ENCODE data around the gene AMH.
"Not testable (repeated sequence)": the region's sequence is repeated elsewhere in the genome, so short reads cannot be mapped to it uniquely, and the experiment has no call there.

Gene AMH

GRCh38 chr19:2268480-2268830 is 19.3 kb downstream of the AMH start:
- H3K4me3 ChIP-seq (ENCODE audit: low read depth, low read length), result no peak overlapping the region

- H3K4me3 ChIP-seq (ENCODE audit: low read depth, low read length), result peak overlapping the region; percentile 55
Observed at GRCh38 chr19:2268861-2269243, 19.7 kb downstream of the AMH start.

- H3K4me3 ChIP-seq (ENCODE audit: low read depth, low read length), result peak overlapping the region; percentile 95
Observed at GRCh38 chr19:2269244-2270156, 20.4 kb downstream of the AMH start.

- H3K4me3 ChIP-seq (ENCODE audit: low read depth, low read length), result peak overlapping the region; percentile 95
Observed at GRCh38 chr19:2270157-2270422, 21.0 kb downstream of the AMH start.

GRCh38 chr19:2270423-2271233 is 21.5 kb downstream of the AMH start:
- H3K4me3 ChIP-seq (ENCODE audit: low read depth, low read length), result peak overlapping the region; percentile 95

GRCh38 chr19:2271234-2272103 is 22.3 kb downstream of the AMH start:
- H3K4me3 ChIP-seq (ENCODE audit: low read depth, low read length), result peak overlapping the region; percentile 95

- H3K4me3 ChIP-seq (ENCODE audit: low read depth, low read length), result no peak overlapping the region
Observed at GRCh38 chr19:2273356-2274184, 24.4 kb downstream of the AMH start.

- H3K4me3 ChIP-seq (ENCODE audit: low read depth, low read length), result no peak overlapping the region
Observed at GRCh38 chr19:2274185-2274711, 25.1 kb downstream of the AMH start.

GRCh38 chr19:2274931-2275535 is 25.9 kb downstream of the AMH start:
- H3K4me3 ChIP-seq (ENCODE audit: low read depth, low read length), result no peak overlapping the region

GRCh38 chr19:2275588-2276428 is 26.7 kb downstream of the AMH start:
- no peak overlapping the region for H3K4me3 ChIP-seq (ENCODE audit: low read depth, low read length)

GRCh38 chr19:2276429-2276986 is 27.4 kb downstream of the AMH start:
- no peak overlapping the region for H3K4me3 ChIP-seq (ENCODE audit: low read depth, low read length)

- H3K4me3 ChIP-seq (ENCODE audit: low read depth, low read length), result no peak overlapping the region
Observed at GRCh38 chr19:2277138-2277537, 28.0 kb downstream of the AMH start.

GRCh38 chr19:2278459-2279158 is 29.5 kb downstream of the AMH start:
- H3K4me3 ChIP-seq (ENCODE audit: low read depth, low read length), result no peak overlapping the region

GRCh38 chr19:2280633-2281264 is 31.6 kb downstream of the AMH start:
- no peak overlapping the region for H3K4me3 ChIP-seq (ENCODE audit: low read depth, low read length)

GRCh38 chr19:2281265-2282061 is 32.3 kb downstream of the AMH start:
- not testable (repeated sequence) for H3K4me3 ChIP-seq (ENCODE audit: low read depth, low read length)

- H3K4me3 ChIP-seq (ENCODE audit: low read depth, low read length), result peak within 1 kb of the TSS; percentile 30
Observed at GRCh38 chr19:2282062-2282861, 33.1 kb downstream of the AMH start, which contains the start of gene PEAK3. PEAK3 (minus strand) TSS chr19:2282175; CDS start chr19:2280931, 1,244 bp downstream.

Data from iPS-11a (cell line).